Measurements from ENCODE around the gene EFCAB14. TPM values are rescaled to one million over a fixed set of nuclear protein-coding genes. Genes with fewer than 3 reads are reported as not detected.
"Not testable (repeated sequence)": the region's sequence is repeated elsewhere in the genome, so short reads cannot be mapped to it uniquely, and the experiment has no call there.

EFCAB14 gene
- total RNA-seq, 1 donor from 2014 or later, result 59.5 TPM

DNA sequence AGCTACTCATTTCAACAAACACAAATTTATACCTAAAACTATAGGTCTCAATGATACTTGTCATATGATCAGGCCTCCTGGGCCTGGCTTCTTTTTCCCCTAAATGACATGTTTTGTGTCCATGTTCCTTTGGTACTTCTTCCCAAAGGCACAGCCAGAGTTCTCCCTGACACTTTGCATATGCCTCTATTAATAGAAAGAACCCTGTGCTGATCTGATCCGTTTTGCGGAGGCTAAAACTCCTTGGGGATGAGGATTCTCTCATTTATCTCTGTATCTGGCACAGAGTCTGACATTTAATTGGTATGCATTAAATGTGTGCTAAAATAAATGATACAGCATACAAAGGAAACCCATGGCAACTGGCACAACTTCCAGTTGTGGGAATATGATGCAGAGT lies 62.3 kb downstream of the EFCAB14 start:
- no peak for DNase-seq (ENCODE audit: low spot score)

DNA sequence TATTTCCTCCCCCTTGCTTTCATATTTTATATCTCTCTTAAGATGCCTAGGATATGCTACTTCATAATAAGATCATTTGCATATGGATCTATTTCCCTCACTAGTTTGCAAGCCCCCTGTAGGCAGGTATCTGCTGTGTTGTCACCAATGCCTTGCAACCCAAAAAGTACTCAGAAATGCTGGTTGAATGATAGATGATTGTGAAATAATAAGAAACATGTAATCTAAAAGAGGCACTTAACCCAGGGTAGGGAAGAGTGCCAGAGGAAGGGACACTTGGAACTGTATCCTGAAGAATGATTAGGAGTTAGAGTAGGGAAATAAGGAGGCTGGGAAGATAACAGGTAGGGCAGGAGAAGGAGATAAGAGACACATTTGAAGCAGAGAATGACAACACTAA lies 63.1 kb downstream of the EFCAB14 start:
- no peak for DNase-seq (ENCODE audit: low spot score)

DNA sequence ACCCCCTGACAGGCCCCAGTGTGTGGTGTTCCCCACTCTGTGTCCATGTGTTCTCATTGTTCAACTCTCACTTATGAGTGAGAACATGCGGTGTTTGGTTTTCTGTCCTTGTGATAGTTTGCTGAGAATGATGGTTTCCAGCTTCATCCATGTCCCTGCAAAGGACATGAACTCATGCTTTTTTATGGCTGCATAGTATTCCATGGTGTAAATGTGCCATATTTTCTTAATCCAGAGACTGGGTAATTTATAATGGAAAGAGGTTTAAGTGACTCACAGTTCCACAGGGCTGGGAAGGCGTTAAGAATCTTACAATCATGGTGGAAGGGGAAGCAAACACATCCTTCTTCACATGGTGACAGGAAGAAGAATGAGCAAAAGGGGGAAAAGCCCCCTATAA lies 64.2 kb downstream of the EFCAB14 start:
- not testable (repeated sequence) for DNase-seq (ENCODE audit: low spot score)

DNA sequence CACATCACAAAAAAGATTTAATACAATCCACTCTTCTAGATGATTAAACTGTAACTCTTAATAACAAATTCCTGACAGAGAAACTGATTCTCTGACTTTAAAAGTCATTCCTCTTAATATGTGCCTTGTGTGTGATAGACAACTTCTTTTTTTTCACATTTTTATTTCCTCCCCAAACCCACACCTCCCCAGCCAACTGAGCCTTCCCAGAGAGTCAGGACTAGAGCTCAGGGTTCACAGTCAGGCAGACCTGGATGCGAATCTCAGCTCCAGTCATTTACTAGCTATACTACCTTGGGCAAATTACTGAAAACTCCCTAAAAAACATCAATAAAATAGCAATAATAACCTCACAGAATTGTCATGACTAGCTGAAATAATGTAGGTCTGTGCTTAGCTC lies 64.9 kb downstream of the EFCAB14 start:
- DNase-seq (ENCODE audit: low spot score), result no peak

DNA sequence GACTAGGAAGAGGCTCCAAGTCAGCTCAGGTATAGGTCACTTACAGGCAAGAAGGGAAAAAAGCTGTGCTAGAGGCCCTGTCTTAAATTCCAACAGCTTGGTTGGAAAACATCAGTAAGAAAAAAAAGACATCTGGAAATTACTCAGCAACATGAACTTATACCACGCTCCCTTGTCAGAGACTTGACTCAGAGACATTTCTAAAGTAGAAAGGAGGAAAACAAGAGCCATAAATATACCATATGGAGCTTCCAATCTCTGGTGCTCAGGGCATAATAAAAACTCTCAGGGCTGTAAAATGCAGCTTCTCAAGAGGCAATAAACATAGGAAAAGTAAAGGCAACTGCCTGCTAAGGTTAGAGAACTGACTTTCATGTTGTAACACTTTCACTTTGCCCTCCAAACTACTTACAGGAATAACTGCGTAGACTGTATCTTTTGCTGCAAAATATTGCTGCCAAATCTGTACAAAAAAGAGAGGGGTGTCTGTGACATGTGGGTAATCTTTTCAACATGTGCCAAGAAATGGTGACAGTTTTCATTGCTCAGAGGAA lies 65.4 kb downstream of the EFCAB14 start:
- DNase-seq (ENCODE audit: low spot score), result peak; percentile 89

DNA sequence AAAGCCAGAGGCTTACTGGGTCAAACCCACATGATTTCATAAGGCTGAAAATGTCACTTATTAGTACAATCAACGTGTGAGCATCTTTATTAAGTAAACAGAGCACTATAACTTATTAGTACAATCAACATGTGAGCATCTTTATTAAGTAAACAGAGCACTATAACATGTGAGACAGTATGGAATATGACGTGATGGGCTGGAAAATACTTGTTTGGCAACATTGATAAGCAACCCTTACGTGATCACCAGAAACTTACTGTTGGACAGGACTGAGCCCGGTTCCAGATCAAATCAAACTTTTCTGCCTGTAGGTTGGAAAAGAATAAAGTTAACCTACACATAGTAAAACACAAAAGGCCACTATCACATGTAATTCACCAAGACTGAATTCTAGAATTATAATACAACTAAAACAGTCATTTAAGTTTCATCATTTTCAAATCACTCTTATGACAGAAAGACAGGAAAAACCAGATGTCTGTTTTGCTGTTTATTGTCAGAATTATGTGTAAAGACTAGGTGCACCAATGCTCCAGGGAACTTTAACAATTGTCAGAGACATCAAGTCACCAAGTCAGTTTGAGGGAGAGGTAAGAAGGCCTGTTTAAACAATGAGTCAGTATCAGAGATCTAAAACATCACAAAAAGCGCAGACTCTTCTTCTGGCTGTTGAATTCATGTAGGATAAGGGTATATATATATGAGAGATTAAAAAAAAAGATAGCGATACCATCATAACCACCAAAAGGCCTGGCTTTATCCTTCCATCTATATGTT lies 66.4 kb downstream of the EFCAB14 start:
- no peak for DNase-seq (ENCODE audit: low spot score)

DNA sequence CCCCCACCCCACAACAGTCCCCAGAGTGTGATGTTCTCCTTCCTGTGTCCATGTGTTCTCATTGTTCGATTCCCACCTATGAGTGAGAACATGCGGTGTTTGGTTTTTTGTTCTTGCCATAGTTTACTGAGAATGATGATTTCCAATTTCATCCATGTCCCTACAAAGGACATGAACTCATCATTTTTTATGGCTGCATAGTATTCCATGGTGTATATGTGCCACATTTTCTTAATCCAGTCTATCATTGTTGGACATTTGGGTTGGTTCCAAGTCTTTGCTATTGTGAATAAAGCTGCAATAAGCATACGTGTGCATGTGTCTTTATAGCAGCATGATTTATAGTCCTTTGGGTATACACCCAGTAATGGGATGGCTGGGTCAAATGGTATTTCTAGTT lies 67.8 kb downstream of the EFCAB14 start:
- not testable (repeated sequence) for DNase-seq (ENCODE audit: low spot score)

DNA sequence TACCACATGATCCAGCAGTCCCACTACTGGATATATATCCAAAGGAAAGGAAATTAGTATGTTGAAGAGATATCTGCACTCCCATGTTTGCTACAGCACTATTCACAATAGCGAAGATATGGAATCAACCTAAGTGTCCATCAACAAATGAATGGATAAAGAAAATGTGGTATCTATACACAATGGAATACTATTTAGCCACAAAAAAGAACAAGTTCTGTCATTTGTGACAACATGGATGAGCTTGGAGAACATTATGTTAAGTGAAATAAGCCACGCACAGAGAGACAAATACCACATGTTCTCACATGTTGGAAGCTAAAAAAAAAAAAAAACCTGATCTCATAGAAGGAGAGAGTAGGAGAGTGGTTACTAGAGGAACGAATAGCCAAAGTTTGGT lies 68.4 kb downstream of the EFCAB14 start:
- no peak for DNase-seq (ENCODE audit: low spot score)

DNA sequence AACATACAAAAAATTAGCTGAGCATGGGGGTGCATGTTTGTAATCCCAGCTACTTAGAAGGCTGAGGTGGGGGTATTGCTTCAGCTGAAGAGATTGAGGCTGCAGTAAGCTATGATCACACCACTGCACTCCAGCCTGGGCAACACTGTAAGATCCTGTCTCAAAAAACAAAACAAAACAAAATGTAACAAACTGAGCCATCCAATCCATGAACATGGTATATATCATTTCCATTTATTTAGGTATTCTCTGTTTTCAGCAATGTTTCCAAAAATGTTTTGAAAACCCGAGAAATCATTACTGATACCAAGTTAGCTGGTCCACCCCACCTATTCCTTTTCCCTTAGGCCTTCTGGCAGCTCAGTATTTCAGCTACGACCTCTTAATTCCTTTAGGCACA lies 69.2 kb downstream of the EFCAB14 start:
- no peak for DNase-seq (ENCODE audit: low spot score)

DNA sequence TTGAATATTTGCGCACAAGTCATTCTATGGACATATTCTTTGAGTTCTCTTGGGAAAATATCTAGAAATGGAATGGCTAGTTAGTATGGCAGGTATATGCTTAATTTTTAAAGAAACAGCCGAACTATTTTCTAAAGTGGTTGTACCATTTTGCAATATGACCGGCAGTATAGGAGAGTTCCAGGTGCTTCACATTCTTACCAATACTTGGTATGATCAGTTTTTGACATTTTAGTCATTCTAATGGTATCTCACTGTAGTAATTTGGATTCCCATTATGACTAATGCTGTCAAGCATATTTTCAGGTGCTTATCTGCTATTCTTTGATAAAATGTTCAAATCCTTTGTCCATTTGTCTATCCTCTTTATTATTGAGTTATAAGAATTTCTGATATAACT lies 71.3 kb downstream of the EFCAB14 start:
- DNase-seq (ENCODE audit: low spot score), result no peak

DNA sequence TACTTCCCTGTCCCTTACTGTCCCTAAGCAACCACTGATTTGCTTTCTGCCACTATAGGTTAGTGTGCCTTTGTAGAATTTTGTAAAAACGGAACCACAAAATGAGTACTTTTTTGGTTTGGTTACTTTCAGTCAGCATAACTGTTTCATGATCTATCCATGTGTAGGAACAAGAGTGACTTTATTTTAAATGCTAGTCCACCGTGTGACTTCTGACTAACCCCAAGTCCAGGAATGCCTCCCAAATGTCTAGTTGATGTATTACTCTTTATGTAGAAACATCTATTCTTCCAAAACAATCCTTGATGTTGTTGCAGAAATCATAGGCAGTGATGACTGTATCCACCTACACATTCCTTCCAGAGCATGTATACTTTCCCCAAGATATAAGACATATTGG lies 72.1 kb downstream of the EFCAB14 start:
- DNase-seq (ENCODE audit: low spot score), result no peak

DNA sequence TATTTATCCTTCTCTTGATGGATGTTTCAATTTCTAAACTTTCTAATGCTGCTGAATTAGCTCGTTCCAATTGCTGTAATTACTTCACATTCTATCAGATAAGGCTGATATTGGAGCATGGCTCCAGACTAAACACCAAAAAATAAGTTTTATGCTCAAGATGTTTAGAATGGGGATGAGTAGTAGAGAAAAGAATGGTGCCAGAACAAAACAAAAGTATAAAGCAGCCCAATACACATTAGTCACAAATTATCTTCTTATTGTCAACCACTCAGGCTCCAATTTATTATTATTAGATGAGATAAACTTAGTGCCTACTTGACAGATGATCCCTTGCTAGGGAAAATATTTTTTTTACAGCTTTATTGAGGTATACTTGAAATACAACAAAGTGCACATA lies 72.6 kb downstream of the EFCAB14 start:
- DNase-seq (ENCODE audit: low spot score), result no peak

DNA sequence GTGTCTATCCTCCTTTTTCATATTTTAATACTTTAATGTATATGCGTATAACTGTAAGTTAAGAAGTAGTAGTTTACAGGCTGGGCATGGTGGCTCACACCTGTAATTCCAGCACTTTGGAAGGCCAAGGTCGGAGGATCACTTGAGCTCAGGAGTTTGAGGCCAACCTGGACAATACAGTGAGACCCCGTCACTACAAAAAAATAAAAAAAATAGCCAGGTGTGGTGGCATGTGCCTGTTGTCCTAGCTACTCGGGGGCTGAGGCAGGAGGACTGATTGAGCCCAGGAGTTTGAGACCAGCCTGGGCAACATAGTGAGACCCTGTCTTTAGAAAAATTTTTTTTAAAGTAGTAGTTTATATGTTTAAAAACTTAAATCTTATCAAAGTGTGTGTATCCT lies 73.1 kb downstream of the EFCAB14 start:
- no peak for DNase-seq (ENCODE audit: low spot score)

DNA sequence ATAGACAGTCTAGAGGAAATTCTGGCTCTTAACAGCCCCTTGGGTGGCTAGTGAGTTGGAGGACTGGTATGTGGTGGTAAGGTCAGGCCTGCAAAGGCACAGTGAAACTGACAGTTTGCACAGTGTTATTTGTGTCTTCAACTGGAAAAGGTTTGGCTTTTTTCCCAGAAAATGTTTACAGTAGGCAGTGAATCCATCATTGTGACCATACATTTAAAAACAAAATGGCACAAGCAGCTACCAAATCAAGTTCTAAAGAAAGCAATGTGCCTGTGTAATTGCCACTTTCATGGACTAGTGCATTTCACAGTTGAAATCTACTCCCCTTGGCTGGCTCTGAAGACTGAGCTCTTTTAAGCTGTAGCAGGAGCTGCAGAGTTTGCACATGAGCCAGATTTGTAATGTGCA lies 75.5 kb downstream of the EFCAB14 start:
- peak; percentile 62 for DNase-seq (ENCODE audit: low spot score)

DNA sequence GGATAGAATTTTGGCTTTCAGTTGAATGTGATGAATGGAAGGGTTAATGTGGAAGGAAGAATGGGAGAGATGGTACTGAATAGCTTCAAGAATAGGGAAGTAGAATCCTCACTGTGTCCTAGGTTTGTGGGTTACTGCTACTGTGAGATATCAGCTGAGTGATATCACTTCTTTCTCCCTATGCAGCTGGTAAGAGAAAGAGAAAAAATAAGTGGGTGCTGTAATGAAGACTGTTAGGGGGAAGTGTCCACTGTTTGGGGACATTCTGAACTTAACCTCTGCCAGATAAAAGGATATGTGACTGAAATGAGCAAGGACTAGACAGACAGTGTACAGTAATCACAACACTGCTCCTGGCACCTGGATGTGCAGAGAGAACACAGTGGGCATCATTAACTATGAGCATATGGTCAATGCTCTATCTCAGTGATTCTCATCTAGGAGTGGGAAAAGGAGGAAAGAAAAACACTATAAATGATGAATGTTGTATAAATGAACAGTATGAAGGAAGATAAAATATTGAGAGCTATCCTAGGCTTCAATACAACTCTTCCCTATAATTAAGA lies 76.7 kb downstream of the EFCAB14 start:
- DNase-seq (ENCODE audit: low spot score), result no peak

DNA sequence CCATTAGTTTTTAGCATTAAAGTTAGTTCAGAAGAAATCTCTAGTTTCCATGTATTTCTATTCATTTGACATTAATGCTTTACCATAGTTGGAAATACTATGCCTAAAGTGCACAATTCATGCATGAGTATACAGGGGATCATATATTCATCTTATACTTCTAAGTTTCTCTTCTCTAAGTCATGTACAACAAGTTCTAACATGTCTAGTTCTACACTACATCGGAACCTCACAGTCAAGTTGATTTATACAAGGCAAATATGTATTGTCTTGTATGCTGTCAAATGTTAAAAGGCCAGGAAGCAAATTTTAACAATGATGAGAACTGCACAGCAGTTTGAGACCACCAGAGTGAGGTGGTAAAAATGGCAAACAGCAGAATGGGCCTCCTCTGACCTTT lies 79.4 kb downstream of the EFCAB14 start:
- DNase-seq (ENCODE audit: low spot score), result no peak

DNA sequence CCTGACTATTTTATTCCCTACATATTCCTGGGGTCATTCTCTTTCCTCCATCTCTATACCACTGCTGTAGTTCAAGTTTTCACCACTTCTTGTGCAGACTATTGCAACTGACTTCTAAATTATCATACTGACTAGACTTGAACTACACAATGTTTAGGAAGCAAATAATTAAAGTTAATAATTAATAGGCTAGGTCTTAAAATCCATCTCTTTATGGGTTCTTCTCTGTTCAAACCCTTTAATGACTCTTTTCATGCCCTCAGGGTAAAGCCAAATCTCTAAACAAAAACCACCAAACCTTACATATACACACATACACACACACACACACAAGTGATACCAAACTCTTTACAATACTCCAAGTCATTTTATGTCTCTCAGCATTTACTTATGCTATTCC lies 80.0 kb downstream of the EFCAB14 start:
- DNase-seq (ENCODE audit: low spot score), result no peak

DNA sequence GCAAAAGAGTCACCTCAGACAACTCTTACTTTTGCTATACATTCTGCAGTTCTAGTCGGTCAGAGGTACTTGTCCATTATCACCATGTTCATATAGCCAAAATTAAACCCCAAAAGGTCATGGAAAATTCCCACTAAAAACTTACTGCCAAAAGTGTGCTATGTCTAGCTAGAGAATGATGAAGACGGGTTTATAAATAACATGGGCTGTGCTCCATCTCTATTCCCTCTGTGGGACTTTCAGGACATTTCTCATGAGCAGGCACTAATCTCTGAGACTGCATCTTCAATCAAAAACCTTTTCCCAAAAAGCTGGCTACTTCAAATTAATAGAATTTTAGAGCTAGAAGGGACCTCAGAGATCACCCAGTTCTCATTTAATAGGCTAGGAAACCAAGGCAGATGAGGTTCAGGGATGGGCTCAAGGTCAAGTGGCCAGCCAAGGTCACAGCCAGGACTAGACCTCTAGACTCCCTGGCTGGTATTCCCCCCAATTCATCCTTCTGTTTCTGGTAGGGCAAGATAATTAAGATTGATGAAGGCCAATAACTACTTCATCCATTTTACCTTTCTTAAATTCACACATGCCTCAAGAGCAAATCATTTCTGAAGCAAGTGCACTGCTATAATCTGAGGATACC lies 81.3 kb downstream of the EFCAB14 start:
- DNase-seq (ENCODE audit: low spot score), result no peak

DNA sequence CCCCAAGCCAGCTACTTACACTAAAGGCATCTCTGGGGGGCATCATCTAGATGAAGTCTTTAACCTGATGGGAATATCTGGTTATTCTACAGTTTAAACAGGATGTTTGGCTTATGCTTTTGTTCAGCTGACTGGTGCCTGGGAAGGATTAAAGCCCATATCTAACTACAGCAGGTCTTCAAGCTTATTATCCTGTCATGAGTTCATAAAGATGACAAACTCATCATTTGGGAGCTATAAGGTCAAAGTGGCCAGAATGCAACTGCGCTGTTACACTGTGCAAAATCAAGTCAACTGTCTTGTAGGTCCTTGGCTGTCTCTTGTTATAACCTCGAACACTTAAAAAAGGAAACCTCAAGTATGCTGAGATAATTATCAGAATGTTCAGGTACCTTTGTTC lies 83.7 kb downstream of the EFCAB14 start:
- no peak for DNase-seq (ENCODE audit: low spot score)

DNA sequence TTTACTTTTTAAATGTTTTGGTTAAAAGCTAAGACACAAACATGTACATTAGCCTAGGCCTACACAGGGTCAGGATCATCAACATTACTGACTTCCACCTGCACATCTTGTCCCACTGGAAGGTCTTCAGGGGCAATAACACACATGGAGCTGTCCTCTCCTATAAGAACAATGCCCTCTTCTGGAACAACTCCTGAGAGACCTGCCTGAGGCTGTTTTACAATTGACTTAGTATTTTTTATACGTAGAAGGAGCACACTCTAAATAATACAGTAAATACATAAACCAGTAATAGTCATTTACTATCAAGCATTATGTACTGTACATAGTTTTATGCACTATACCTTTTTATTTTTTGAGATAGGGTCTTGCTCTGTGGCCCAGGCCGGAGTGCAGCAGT lies 88.2 kb downstream of the EFCAB14 start:
- DNase-seq (ENCODE audit: low spot score), result no peak
